GM18861 (cell line): Measurements from ENCODE around the gene OPN1MW.
"Not testable (repeated sequence)": the region's sequence is repeated elsewhere in the genome, so short reads cannot be mapped to it uniquely, and the experiment has no call there.

Source experiments
- ATAC-seq: cut with Tn5 transposase; IDR thresholded peaks from one replicate; pipeline ENCODE4 v1.9.1; 2021; ENCODE audit not compliant: unreplicated experiment

Gene OPN1MW

DNA sequence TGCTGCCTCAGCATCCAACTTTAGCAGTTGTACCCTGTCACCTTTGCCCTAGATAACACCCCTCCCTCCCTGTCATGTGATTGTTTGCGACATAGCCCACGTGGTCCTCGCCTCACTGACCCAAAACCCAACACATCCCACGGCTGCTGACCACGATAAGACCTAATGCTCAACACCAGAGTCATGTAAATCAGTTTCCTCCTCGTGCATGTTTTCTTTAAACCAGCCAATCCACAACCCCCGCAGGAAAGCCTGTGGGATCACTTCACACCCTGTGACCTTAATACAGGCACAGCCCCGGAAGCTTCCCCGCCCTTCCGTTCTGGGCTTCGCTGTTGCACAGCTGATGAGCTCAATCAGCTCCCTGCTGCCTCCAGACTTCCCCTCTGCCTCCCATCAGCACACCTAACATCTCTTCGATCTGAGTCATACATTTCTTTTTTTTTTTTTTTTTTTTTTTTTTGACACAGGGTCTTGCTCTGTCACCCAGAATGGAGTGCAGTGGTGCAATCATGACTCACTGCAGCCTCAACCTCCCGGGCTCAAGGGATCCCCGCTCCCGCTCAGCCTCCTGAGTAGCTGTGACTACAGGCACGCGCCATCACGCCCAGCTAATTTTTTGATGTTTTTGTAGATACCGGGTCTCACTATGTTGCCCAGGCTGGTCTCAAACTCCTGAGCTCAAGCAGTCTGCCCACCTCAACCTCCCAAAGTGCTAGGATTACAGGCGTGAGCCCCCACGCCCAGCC lies 27.4 kb downstream of the OPN1MW start:
- peak; percentile 78 for ATAC-seq

DNA sequence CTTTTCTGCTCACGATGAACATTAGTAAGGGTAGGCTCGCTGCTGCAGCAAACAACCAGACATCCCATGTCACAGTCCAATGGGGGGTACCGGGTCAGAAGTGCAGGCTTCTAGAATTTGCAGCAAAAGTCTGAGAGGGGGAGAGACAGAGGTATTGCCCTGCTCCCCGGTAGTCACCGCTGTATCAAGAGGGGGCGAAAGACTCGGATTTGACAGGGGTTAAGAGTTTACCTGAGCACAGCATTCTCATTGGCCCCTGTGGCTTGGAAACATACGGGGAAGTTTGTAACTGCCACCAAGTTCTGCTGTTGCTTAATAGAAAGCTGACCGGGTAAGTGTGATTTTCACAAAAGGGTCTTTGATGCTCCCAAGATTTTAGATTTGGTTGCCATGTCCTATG lies 28.7 kb downstream of the OPN1MW start:
- ATAC-seq, result not testable (repeated sequence)

DNA sequence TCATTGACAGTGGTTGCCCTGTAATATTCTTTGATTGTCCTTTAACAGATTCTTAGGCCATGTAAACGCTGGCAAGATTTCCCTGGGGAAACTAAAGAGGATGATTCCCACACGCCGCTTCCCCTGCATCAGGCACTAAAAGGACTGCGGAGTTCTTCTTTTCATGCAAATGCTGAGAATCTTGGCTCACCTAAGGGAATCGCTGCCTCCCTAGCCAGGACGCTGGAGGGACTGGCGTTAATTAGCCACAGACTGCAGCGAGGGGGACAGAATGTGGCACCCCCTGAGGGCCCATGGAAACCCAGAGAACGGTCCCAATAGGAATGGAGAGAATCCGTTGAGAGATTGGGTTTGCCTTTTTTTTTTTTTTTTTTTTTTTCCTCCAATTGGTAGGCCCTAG lies 29.1 kb downstream of the OPN1MW start:
- not testable (repeated sequence) for ATAC-seq

DNA sequence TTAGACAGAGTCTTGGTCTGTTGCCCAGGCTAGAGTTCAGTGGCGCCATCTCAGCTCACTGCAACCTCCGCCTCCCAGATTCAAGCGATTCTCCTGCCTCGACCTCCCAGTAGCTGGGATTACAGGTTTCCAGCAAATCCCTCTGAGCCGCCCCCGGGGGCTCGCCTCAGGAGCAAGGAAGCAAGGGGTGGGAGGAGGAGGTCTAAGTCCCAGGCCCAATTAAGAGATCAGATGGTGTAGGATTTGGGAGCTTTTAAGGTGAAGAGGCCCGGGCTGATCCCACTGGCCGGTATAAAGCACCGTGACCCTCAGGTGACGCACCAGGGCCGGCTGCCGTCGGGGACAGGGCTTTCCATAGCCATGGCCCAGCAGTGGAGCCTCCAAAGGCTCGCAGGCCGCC lies 37.1 kb downstream of the OPN1MW start, which contains the start of gene OPN1MW2:
Gene OPN1MW2 (plus strand): TSS at position 301 of the 400 bp plus-strand sequence. CDS start 60 bp downstream, at position 361.
- not testable (repeated sequence) for ATAC-seq

DNA sequence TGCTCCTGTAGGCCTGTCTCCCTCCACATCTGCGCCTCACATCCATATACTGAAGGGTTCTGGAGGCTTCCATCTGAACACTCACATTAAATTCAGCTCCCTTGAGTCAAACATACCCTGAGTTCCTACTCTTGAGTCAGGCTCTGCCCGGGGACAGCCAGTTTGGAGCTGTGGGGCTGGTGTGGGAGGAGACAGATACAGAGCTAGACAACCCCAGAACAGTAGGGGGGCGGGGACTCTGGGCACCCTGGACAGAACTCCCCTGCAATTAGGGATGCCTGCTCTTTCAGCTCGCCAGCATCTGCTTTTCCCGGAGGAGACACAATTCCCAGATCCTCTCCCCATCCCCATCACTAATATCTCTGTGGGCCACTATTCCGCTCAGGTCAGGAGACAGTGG lies 42.9 kb downstream of the OPN1MW start:
- ATAC-seq, result not testable (repeated sequence)

DNA sequence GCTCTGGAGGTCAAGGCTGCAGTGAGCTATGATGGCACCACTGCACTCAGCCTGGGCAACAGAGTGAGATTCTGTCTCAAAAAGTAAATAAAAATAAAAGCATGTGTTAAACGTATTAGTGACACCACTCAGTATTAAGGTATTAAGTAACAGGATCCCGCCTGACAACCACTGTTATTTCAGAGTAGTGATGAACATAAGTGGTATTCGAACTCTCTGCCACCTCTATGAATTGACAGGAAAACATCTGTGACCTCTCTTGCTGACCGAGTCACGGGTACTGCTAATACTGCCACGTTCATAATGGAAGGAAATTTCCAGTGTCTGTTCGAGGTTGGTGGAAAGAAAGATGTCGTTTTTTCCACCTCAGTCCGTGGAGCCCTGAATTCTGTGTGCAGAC lies 44.3 kb downstream of the OPN1MW start:
- ATAC-seq, result not testable (repeated sequence)

DNA sequence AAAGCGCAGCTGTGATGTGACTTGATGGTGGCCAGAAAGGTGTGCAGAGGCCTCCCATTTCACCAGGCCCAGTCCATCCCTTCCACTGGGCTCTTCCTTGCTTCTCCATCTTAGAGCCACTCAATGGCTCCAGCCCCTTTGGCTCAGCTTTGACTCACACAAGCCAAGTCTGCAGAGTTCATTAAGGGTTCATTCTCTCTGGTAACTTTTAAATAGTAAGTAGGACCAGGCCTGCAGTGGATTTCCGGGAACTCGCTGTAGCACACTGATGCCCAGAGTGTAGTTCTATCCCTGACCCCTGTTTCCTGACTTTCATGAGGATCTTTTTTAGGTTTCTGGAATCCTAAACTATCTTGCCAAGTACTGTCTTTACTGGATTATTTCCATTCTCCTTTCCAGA lies 49.0 kb downstream of the OPN1MW start:
- ATAC-seq, result not testable (repeated sequence)

DNA sequence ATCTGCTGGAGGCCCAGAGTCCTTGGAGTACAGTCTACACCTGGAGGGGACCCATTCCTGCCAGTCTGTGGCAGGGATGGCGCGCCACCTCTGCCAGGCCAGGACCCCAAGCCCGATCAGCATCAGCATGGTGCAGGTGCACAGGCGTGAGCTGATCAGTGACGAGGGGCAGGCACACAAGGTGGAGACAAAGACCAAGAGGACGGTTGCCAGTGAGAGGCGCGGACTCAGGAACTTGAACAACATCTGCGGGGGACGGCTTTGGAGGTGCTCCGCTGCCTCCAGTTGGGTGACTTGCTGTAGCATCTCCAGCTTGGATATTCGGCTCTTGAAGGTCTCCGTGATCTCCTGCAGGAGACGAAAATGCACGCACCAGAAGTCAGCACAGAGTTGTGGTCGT lies 51.2 kb downstream of the OPN1MW start:
- not testable (repeated sequence) for ATAC-seq

DNA sequence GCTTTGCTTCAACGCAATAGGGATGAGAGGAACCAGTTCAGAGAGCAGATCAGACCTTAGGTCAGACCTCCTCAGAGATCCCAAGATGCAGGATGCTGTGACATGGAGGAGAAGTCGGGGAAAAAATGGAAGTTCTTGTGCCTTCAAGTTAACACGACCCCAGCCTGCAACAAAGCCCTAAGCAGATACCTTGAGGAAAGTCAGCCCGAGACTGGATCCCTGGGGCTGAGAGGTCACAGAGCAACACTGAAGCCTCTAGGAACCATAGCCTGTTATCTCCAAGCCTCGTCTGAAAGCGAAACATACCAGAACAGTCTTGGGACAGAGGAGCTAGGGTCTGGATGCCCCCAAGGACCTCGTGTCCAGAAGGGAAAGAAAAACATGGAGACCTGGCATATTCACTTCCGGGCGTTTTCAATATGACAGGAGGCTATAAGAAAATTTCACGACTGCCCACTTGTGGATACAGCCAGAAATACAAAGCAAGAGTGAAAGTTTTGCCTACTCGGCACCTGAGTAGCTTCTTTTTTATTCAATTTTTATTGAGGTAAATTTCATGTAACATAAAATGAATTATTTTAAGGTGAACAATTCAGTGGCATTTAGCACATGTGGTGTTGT lies 56.7 kb downstream of the OPN1MW start:
- ATAC-seq, result not testable (repeated sequence)

DNA sequence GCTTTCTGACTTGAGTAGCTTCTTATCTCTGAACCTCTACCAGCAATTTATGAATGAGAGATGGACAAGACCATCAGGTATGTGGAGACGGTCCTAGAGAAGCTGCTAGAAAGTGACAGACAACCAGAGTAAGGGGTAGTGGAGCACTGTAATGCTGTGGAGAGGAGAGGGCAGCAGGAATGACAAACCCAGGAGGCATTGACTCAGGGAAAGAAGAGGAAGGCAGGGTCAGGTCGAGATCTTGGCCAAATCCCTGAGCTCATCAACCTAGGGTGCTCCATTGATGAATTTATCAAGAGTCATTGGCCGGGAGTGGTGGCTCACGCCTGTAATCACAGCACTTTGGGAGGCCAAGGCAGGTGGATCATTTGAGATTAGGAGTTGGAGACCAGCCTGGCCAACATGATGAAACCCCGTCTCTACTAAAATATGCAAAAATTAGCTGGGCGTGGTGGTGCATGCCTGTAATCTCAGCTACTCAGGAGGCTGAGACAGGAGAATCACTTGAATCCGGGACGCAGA lies 57.6 kb downstream of the OPN1MW start:
- ATAC-seq, result not testable (repeated sequence)
